ENCODE results near the gene BRINP3. TPM values are rescaled to one million over a fixed set of nuclear protein-coding genes. Genes with fewer than 3 reads are reported as not detected.

The BRINP3 gene
- total and polyA plus RNA-seq, 4 donors = 24.4 to 86.6 (median 64.1) TPM

DNA sequence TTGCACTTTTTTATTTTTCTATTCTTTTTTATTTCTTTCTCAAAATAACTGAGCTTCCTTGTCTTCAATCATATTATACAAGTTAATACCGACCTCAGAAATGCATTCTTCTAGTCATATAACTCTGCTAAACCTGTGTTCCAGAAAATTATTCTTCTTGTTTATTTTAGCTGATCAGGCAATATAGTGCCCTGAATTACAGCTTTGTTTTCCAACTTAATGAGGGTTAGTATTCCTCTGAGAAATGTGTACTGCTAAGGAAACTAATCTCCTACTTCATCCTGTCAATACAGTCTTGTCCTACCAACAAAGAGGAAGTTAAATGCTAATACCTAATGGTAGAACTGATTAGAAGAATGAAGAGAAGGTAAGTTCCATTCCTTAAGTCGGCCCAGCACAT, 13.0 kb downstream of the BRINP3 start:
- H3K27ac ChIP-seq (ENCODE audit: low read depth, low read length) = no peak overlapping the region
- H3K4me1 ChIP-seq (ENCODE audit: control insufficient read depth, insufficient read depth, low read length) = no peaks in the 10 kb centered on the region
- H3K27me3 ChIP-seq (ENCODE audit: control insufficient read depth, insufficient read depth, low read length) = no peaks in the 10 kb centered on the region
- no peak for DNase-seq (ENCODE audit: low read depth in 4 of 6, low spot score in 6 of 6)
- H3K4me3 ChIP-seq (ENCODE audit: low read depth, low read length) = no peak overlapping the region
- no CpG with 5 or more reads among the region's 2 CpGs for WGBS (ENCODE audit: insufficient coverage)
- no peaks in the 10 kb centered on the region for H3K9me3 ChIP-seq (ENCODE audit: control insufficient read depth, insufficient read depth, low read length)
- no peaks in the 10 kb centered on the region for H3K36me3 ChIP-seq (ENCODE audit: control insufficient read depth, insufficient read depth, low read length)

DNA sequence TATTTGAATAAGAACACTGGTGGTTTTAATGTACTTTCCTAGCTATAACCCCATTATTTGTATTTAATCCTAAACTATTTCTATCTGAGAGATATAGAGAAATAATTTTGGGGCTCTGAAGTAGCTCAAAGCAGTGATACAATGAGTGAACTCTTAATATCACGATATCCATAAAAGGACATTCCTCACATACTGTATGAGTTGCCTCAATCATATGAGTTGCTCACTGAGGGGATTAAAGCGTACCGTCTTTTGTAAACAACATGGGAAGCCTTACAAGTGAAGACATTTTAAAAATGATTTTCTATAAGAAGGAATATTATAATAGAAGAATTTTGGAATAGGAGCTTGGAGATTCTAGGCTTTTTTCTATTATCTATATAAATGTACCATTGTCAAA, 21.5 kb downstream of the BRINP3 start:
- no peaks in the 10 kb centered on the region for H3K4me1 ChIP-seq (ENCODE audit: control insufficient read depth, insufficient read depth, low read length)
- H3K27ac ChIP-seq (ENCODE audit: low read depth, low read length) = no peak overlapping the region
- peaks cover 2% of the 10 kb centered on the region for H3K9me3 ChIP-seq (ENCODE audit: control insufficient read depth, insufficient read depth, low read length)
- H3K4me3 ChIP-seq (ENCODE audit: low read depth, low read length) = no peak overlapping the region
- no CpG with 5 or more reads among the region's 3 CpGs for WGBS (ENCODE audit: insufficient coverage)
- no peaks in the 10 kb centered on the region for H3K27me3 ChIP-seq (ENCODE audit: control insufficient read depth, insufficient read depth, low read length)
- H3K36me3 ChIP-seq (ENCODE audit: control insufficient read depth, insufficient read depth, low read length) = peaks cover 5% of the 10 kb centered on the region
- no peak for DNase-seq (ENCODE audit: low read depth in 4 of 6, low spot score in 6 of 6)

DNA sequence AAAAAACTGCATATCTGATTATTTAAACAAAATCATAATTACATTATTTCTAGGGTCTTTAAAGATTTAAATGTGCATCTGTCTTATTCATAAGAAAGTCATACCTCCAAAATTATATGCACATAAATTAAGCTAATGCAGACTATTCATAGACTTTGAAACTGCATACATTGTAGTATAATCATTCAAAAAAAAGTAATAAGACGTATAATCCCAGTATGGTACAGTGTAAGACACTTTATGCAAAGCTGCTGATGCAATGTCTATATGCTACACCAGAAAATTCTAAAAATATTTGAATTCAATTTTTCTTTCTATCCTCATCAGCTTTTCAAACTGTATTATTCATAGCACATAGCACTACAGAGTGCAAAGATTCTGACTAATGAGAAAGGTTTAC, 22.0 kb downstream of the BRINP3 start:
- H3K9me3 ChIP-seq (ENCODE audit: control insufficient read depth, insufficient read depth, low read length) = peaks cover 2% of the 10 kb centered on the region
- H3K27ac ChIP-seq (ENCODE audit: low read depth, low read length) = no peak overlapping the region
- H3K4me3 ChIP-seq (ENCODE audit: low read depth, low read length) = no peak overlapping the region
- no peak for DNase-seq (ENCODE audit: low read depth in 4 of 6, low spot score in 6 of 6)
- no CpG with 5 or more reads among the region's 1 CpG for WGBS (ENCODE audit: insufficient coverage)
- peaks cover 5% of the 10 kb centered on the region for H3K36me3 ChIP-seq (ENCODE audit: control insufficient read depth, insufficient read depth, low read length)
- H3K4me1 ChIP-seq (ENCODE audit: control insufficient read depth, insufficient read depth, low read length) = no peaks in the 10 kb centered on the region
- H3K27me3 ChIP-seq (ENCODE audit: control insufficient read depth, insufficient read depth, low read length) = no peaks in the 10 kb centered on the region

DNA sequence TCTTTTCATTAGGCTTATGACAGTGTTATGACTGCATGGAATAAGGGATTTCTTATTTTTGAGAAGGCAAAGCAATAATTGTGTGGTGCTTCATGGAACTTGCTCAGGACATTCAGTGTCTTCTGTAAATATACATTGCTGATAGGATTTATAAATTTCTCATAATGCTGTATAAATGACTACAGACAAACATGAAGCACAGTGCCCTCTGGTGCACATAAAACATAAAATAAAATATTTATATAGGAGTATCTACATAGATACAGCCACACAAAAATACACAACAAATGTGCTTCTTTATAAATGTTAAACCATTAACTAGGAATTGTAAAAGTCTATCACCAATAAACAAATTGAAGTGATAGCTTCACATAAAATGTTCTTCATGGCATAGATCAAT, 24.1 kb downstream of the BRINP3 start:
- no peaks in the 10 kb centered on the region for H3K4me1 ChIP-seq (ENCODE audit: control insufficient read depth, insufficient read depth, low read length)
- peaks cover 5% of the 10 kb centered on the region for H3K36me3 ChIP-seq (ENCODE audit: control insufficient read depth, insufficient read depth, low read length)
- peaks cover 2% of the 10 kb centered on the region for H3K9me3 ChIP-seq (ENCODE audit: control insufficient read depth, insufficient read depth, low read length)
- DNase-seq (ENCODE audit: low read depth in 4 of 6, low spot score in 6 of 6) = peak in 2 of 6 donors; percentile 34 to 56
- H3K4me3 ChIP-seq (ENCODE audit: low read depth, low read length) = no peak overlapping the region
- H3K27ac ChIP-seq (ENCODE audit: low read depth, low read length) = no peak overlapping the region
- H3K27me3 ChIP-seq (ENCODE audit: control insufficient read depth, insufficient read depth, low read length) = no peaks in the 10 kb centered on the region

DNA sequence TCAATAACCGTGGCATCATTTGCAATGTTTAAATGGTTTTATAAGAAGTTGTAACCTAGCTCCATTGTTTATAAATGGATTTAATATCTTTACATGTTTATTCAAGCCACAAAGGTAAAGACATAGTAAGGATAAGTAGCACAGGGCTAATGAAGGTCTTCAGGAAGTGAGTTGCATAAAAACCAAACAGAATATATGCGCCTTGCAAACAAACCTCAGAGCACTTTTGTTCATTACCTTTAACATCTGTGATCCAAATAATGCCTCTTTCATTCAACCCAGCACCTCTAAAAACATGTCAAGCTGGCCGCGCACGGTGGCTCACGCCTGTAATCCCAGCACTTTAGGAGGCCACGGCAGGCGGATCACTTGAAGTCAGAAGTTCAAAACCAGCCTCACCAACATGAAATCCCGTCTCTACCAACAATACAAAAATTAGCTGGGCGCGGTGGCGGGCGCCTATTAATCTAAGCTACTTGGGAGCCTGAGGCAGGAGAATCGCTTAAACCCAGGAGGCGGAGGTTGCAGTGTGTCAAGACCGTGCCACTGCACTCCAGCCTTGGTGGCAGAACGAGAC, 25.3 kb downstream of the BRINP3 start:
- WGBS (ENCODE audit: insufficient coverage) = 89% methylated on average over 16 of the region's 17 CpGs

DNA sequence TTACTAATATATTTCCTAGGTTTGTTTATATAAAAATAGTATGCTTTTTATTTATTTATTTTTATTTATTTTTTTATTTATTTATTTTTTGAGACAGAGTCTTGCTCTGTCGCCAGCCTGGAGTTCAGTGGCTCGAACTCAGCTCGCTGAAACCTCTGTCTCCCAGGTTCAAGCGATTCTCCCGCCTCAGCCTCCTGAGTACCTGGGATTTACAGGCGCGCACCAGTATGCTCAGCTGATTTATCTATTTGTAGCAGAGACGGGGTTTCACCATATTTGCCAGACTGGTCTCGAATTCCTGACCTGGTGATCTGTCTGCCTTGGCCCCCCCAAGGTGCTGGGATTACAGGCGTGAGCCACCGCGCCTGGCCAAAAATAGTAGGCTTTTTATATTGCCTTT, 33.2 kb downstream of the BRINP3 start:
- no peak overlapping the region for H3K4me3 ChIP-seq (ENCODE audit: low read depth, low read length)
- H3K27ac ChIP-seq (ENCODE audit: low read depth, low read length) = no peak overlapping the region
- H3K36me3 ChIP-seq (ENCODE audit: control insufficient read depth, insufficient read depth, low read length) = no peaks in the 10 kb centered on the region
- no peak for DNase-seq (ENCODE audit: low read depth in 4 of 6, low spot score in 6 of 6)
- 100% methylated on average over 8 of the region's 12 CpGs for WGBS (ENCODE audit: insufficient coverage)
- no peaks in the 10 kb centered on the region for H3K4me1 ChIP-seq (ENCODE audit: control insufficient read depth, insufficient read depth, low read length)
- no peaks in the 10 kb centered on the region for H3K9me3 ChIP-seq (ENCODE audit: control insufficient read depth, insufficient read depth, low read length)
- no peaks in the 10 kb centered on the region for H3K27me3 ChIP-seq (ENCODE audit: control insufficient read depth, insufficient read depth, low read length)

More for the DNA sequence above, 25.3 kb downstream of the BRINP3 start:
- H3K4me3 ChIP-seq (ENCODE audit: low read depth, low read length) = no peak overlapping the region
- no peaks in the 10 kb centered on the region for H3K4me1 ChIP-seq (ENCODE audit: control insufficient read depth, insufficient read depth, low read length)
- H3K27ac ChIP-seq (ENCODE audit: low read depth, low read length) = no peak overlapping the region
- DNase-seq (ENCODE audit: low read depth in 4 of 6, low spot score in 6 of 6) = no peak
- H3K36me3 ChIP-seq (ENCODE audit: control insufficient read depth, insufficient read depth, low read length) = peaks cover 5% of the 10 kb centered on the region
- no peaks in the 10 kb centered on the region for H3K27me3 ChIP-seq (ENCODE audit: control insufficient read depth, insufficient read depth, low read length)
- peaks cover 2% of the 10 kb centered on the region for H3K9me3 ChIP-seq (ENCODE audit: control insufficient read depth, insufficient read depth, low read length)

DNA sequence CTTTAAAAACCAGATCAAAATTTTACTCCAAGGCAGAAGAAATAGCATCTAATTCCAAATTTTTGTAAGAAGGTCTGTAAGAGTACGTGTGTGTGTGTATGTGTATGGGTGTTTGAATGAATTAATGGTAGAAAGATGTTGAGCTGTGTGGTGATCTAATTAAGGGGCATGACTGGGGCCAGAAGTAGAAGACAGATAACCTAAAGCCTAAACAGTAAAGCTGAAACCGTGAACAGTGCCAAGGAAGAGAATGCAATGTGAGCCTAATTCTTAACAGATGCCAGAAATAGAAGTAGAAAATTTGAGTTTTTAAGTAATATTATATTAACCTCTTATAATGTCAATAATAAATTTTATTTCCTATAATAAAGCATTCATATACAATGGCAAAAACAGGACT, 38.2 kb downstream of the BRINP3 start:
- DNase-seq (ENCODE audit: low read depth in 4 of 6, low spot score in 6 of 6) = no peak
- WGBS (ENCODE audit: insufficient coverage) = 100% methylated on average over 1 of the region's 2 CpGs
- Histone ChIP-seq H3K9me3 (ENCODE audit: control insufficient read depth, insufficient read depth, low read length) (no peaks in the 10 kb centered on the region), H3K27me3 (ENCODE audit: control insufficient read depth, insufficient read depth, low read length) (no peaks in the 10 kb centered on the region), H3K36me3 (ENCODE audit: control insufficient read depth, insufficient read depth, low read length) (no peaks in the 10 kb centered on the region), H3K4me3 (ENCODE audit: low read depth, low read length) (no peak overlapping the region), H3K27ac (ENCODE audit: low read depth, low read length) (no peak overlapping the region), H3K4me1 (ENCODE audit: control insufficient read depth, insufficient read depth, low read length) (no peaks in the 10 kb centered on the region)

DNA sequence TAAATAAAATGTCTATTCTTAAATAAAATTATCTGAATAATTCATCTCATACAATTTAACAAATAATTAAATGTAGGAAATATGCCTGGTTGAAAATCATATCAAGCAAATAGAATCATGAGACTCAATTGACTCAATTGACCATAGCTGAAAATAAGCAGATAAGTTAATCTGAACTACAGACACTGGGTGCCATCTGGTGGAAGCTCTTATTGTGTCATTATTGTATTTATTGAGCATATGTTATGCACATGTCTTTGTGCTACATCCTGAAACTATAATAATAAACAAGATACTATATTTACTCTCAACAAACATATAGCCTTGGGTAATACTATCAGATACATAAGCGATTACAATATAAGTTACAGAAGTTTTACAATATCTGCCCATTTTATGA, 41.0 kb downstream of the BRINP3 start:
- H3K36me3 ChIP-seq (ENCODE audit: control insufficient read depth, insufficient read depth, low read length) = no peaks in the 10 kb centered on the region

DNA sequence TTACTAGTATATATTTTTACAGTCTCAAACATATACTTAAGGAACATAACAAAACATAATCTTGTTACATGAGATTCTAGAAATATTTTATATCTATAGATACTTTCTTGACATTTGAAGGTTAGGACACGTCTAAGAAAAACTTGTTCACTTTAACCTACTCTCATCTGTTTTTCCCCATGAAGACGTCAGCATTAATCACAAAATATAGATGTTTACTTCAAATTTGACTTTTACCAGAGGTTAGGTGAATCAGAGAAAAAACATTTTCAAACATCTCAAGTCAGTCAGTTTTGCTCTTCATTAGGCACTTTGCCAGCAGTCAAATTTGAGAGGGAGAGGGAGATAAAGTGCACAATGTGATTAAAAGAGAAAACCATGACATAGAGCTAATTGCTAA, 47.7 kb downstream of the BRINP3 start:
- DNase-seq (ENCODE audit: low read depth in 4 of 6, low spot score in 6 of 6) = no peak
- Histone ChIP-seq H3K27ac (ENCODE audit: low read depth, low read length) (no peak overlapping the region), H3K36me3 (ENCODE audit: control insufficient read depth, insufficient read depth, low read length) (no peaks in the 10 kb centered on the region), H3K4me3 (ENCODE audit: low read depth, low read length) (no peak overlapping the region), H3K4me1 (ENCODE audit: control insufficient read depth, insufficient read depth, low read length) (no peaks in the 10 kb centered on the region), H3K27me3 (ENCODE audit: control insufficient read depth, insufficient read depth, low read length) (no peaks in the 10 kb centered on the region), H3K9me3 (ENCODE audit: control insufficient read depth, insufficient read depth, low read length) (no peaks in the 10 kb centered on the region)
- WGBS (ENCODE audit: insufficient coverage) = no CpG with 5 or more reads among the region's 2 CpGs

More for the DNA sequence above, 41.0 kb downstream of the BRINP3 start:
- DNase-seq (ENCODE audit: low read depth in 4 of 6, low spot score in 6 of 6) = peak in 2 of 6 donors; percentile 23 to 58
- Histone ChIP-seq H3K9me3 (ENCODE audit: control insufficient read depth, insufficient read depth, low read length) (no peaks in the 10 kb centered on the region), H3K4me1 (ENCODE audit: control insufficient read depth, insufficient read depth, low read length) (no peaks in the 10 kb centered on the region), H3K27ac (ENCODE audit: low read depth, low read length) (no peak overlapping the region), H3K4me3 (ENCODE audit: low read depth, low read length) (no peak overlapping the region), H3K27me3 (ENCODE audit: control insufficient read depth, insufficient read depth, low read length) (no peaks in the 10 kb centered on the region)
- WGBS (ENCODE audit: insufficient coverage) = no CpG with 5 or more reads among the region's 1 CpG

DNA sequence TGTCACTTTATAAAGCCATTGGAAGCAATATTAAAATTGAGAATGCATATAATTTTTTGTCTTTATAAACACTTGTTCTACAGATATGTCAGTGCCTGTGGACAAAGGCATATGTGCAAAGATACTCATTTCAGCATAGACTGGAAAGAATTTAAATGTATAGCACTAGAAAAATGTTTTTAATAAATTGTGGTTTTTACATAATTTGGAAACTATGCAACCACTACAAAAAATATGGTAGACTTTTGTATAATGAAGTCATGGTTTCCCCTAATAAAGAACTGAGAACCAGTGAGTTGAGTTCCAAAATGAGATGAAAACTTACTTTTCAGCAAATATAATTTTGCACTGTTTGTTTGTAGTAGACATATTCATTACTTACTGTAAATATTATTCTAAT, 48.5 kb downstream of the BRINP3 start:
- Histone ChIP-seq H3K36me3 (ENCODE audit: control insufficient read depth, insufficient read depth, low read length) (no peaks in the 10 kb centered on the region), H3K27ac (ENCODE audit: low read depth, low read length) (no peak overlapping the region), H3K4me3 (ENCODE audit: low read depth, low read length) (no peak overlapping the region), H3K27me3 (ENCODE audit: control insufficient read depth, insufficient read depth, low read length) (no peaks in the 10 kb centered on the region), H3K4me1 (ENCODE audit: control insufficient read depth, insufficient read depth, low read length) (no peaks in the 10 kb centered on the region), H3K9me3 (ENCODE audit: control insufficient read depth, insufficient read depth, low read length) (no peaks in the 10 kb centered on the region)
- no peak for DNase-seq (ENCODE audit: low read depth in 4 of 6, low spot score in 6 of 6)

All from spinal cord (tissue), 10 donors.